ENCODE data around the gene KNSTRN. TPM values are rescaled to one million over a fixed set of nuclear protein-coding genes. Genes with fewer than 3 reads are reported as not detected.

The KNSTRN gene
- total and polyA plus RNA-seq, 2 of the 4 experiments (the other 2 are of a cell fraction): 33.1 to 73.5 TPM

GRCh38 chr15:40345867-40346578 is 36.5 kb upstream of the KNSTRN start:
- H3K79me1 ChIP-seq (ENCODE audit: low read depth in 1 of 2, low read length in 2 of 2): peaks cover 4 to 8% of the 10 kb centered on the region in 2 experiments; a peak in 2 of 4 replicates
- no peaks in the 10 kb centered on the region for H4K20me1 ChIP-seq (ENCODE audit: insufficient read depth, low read length)
- DNase-seq: no peak
- no peak overlapping the region for H3K4me3 ChIP-seq (ENCODE audit: insufficient read depth, low read depth, low read length)
- H3K14ac ChIP-seq (replicated peaks; ENCODE audit: low read depth, low read length): no peak overlapping the region
- ChIA-PET CTCF (interaction anchor here (0.6 kb wide), 1 partner anchor 551 kb away, joined by 4 read pairs; no protein-coding TSS in a partner anchor), POLR2A (ENCODE audit: unreplicated experiment) (no interaction called here)
- H3K9ac ChIP-seq (ENCODE audit: low read depth, low read length): no peak overlapping the region
- H2BK15ac ChIP-seq (ENCODE audit: low read depth, low read length): no peak overlapping the region
- peaks cover 22% of the 10 kb centered on the region for H3K4me1 ChIP-seq (ENCODE audit: control insufficient read depth, insufficient read depth, low read length)
- intact Hi-C loops (cut with micrococcal nuclease) (no loop called here), dilution Hi-C loops (cut with HindIII; ENCODE audit: low sequenced_read_pairs, unreplicated experiment) (no loop called here), in situ Hi-C loops (cut with MboI; ENCODE audit: low sequenced_read_pairs) (no loop called here)
- BruUV-seq (replicated peaks): no TSS peak
- H3K4me2 ChIP-seq (ENCODE audit: low read depth, low read length): no peak overlapping the region
- H4K5ac ChIP-seq (ENCODE audit: low read depth, low read length): no peak overlapping the region
- no peak overlapping the region for H3K23ac ChIP-seq (ENCODE audit: low read depth, low read length)
- 80% methylated on average over 1 of the region's 6 CpGs; no CpG with 5 or more reads in 1 of the 2 experiments for WGBS, 2 experiments (ENCODE audit: extremely low coverage in 2 of 2, insufficient read length in 1 of 2)
- H2AFZ ChIP-seq (replicated peaks; ENCODE audit: low read length, poor library complexity): peak overlapping the region; percentile 38
- H3K27me3 ChIP-seq (ENCODE audit: control insufficient read depth, insufficient read depth, low read length): peaks cover 7% of the 10 kb centered on the region
- ATAC-seq (ENCODE audit: low read depth): no peak
- peak overlapping the region; percentile 37; the same call in 1 of the 2 replicates for H3K4ac ChIP-seq (ENCODE audit: low read depth, low read length)
- H3K27ac ChIP-seq (ENCODE audit: insufficient read depth, low read length): no peak overlapping the region
- H4K8ac ChIP-seq (ENCODE audit: low read depth in 2 of 2, low read length in 2 of 2): no peak overlapping the region
- no peak for TF ChIP-seq CHD1 (IDR thresholded peaks at IDR 0.05; ENCODE audit: low read depth, low read length)
- no peak for TF ChIP-seq SMC3 (IDR thresholded peaks at IDR 0.05; ENCODE audit: low read depth, low read length)
- no peak overlapping the region for H2BK5ac ChIP-seq (ENCODE audit: low read depth, low read length, poor library complexity, severe bottlenecking)
- H4K91ac ChIP-seq (ENCODE audit: insufficient read depth, low read depth, low read length): no peak overlapping the region
- H2AK9ac ChIP-seq (replicated peaks; ENCODE audit: low read depth, low read length, poor library complexity): no peak overlapping the region
- H3K9me1 ChIP-seq (ENCODE audit: insufficient read depth, low read length): peaks cover 13% of the 10 kb centered on the region
- H3K9me3 ChIP-seq (ENCODE audit: control insufficient read depth, insufficient read depth, low read length): no peaks in the 10 kb centered on the region
- no peak overlapping the region for H2AK5ac ChIP-seq (ENCODE audit: low read depth, low read length)
- H2BK120ac ChIP-seq (ENCODE audit: low read depth, low read length): 0 out of 2 replicates have a peak overlapping the region, but pooled peaks have one; percentile 6
- H3K18ac ChIP-seq (ENCODE audit: low read depth, low read length): no peak overlapping the region
- H2BK20ac ChIP-seq (ENCODE audit: low read depth, low read length): no peak overlapping the region
- no peaks in the 10 kb centered on the region for H3K36me3 ChIP-seq (ENCODE audit: control insufficient read depth, insufficient read depth, low read length)
- no peak overlapping the region for H3K56ac ChIP-seq (ENCODE audit: extremely low read depth, insufficient read depth, low read length)
